Keratinocyte (primary cell): ENCODE data around the gene AMIGO1.

ENCODE experiments used
- EZH2 ChIP-seq: IDR thresholded peaks from one replicate; pipeline ENCODE4 v1.6.1; 2012; ENCODE audit warnings: inconsistent platforms, mild to moderate bottlenecking, low read length, moderate library complexity
- TF ChIP-seq, protein P1 (sequence below), 3 experiments: IDR thresholded peaks in 1 of 3; conservative IDR thresholded peaks in 1 of 3; optimal IDR thresholded peaks in 1 of 3; 2 replicates in 2 of 3; 3 replicates in 1 of 3; pipeline versions ENCODE3 to v1.5.1; 2011; ENCODE audit warnings: low read length in 3 of 3, mild to moderate bottlenecking in 3 of 3, moderate library complexity in 2 of 3, control low read depth in 1 of 3, inconsistent platforms in 1 of 3; ENCODE audit not compliant: insufficient read depth in 2 of 3; ENCODE audit errors: extremely low read depth in 1 of 3

DNA sequence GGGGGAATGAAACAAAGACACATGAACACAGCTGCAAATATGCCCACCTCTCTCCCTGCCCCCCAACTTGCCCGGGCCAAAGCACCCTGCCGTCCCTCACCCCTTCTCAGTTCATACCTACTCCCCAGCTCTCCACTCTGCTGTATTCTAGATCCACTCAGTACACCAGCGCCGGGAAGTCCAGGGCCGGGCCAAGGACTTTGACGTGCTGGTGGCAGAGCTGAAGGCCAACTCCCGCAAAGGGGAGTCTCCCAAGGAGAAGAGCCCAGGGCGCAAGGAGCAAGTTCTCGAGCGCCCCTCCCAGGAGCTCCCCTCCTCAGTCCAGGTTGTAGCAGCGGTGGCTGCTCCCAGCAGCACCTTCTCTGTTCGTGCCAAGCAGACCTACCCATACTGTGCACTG is 20.8 kb downstream of the AMIGO1 start:
- TF ChIP-seq, protein P1, sequence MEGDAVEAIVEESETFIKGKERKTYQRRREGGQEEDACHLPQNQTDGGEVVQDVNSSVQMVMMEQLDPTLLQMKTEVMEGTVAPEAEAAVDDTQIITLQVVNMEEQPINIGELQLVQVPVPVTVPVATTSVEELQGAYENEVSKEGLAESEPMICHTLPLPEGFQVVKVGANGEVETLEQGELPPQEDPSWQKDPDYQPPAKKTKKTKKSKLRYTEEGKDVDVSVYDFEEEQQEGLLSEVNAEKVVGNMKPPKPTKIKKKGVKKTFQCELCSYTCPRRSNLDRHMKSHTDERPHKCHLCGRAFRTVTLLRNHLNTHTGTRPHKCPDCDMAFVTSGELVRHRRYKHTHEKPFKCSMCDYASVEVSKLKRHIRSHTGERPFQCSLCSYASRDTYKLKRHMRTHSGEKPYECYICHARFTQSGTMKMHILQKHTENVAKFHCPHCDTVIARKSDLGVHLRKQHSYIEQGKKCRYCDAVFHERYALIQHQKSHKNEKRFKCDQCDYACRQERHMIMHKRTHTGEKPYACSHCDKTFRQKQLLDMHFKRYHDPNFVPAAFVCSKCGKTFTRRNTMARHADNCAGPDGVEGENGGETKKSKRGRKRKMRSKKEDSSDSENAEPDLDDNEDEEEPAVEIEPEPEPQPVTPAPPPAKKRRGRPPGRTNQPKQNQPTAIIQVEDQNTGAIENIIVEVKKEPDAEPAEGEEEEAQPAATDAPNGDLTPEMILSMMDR (optimal IDR thresholded peaks at IDR 0.05 in 1 of 3, IDR thresholded peaks at IDR 0.05 in 1 of 3, conservative IDR thresholded peaks at IDR 0.05 in 1 of 3; ENCODE audit: extremely low read depth in 1 of 3, insufficient read depth in 2 of 3, low read length in 3 of 3), result no peak
- no peak for TF ChIP-seq EZH2
